K562 (cell line): ENCODE data around the gene ENDOD1. TPM values are rescaled to one million over a fixed set of nuclear protein-coding genes. Genes with fewer than 3 reads are reported as not detected.

Experiments used
- ATAC-seq: fragments of 200-7000 bp; cut with Tn5 transposase; 3 replicates; pipeline ENCODE4 v1.9.1; 2020; ENCODE audit warnings: moderate library complexity
- BruUV-seq: library from RNA; stranded (reverse); fragments of 400-500 nt; replicated peaks from 2 replicates; lab custom pipeline; 2021; lab: Mats Ljungman, UMichigan
- CTCF ChIA-PET: fragments of 300-600 bp; formaldehyde crosslinking; extraction: SDS; loops from one replicate; lab custom pipeline; 2021; ENCODE audit warnings: low intra/inter-chr PET ratio; lab: Yijun Ruan, JAX
- POLR2A ChIA-PET: fragments of 300-600, 350-650 bp; sonication (Branson Sonifier 250); formaldehyde crosslinking; extraction: SDS; loops from one replicate; lab custom pipeline; 2021; ENCODE audit warnings: antibody characterized with exemption, inconsistent platforms; lab: Yijun Ruan, JAX
- DNase-seq, 4 experiments: peaks; one replicate each; pipeline versions ENCODE4 v3.0.0 to v3.0.0-alpha.2; 2011 to 2018; ENCODE audit warnings: low spot score in 3 of 4, mixed read lengths in 3 of 4; ENCODE audit errors: extremely low read depth in 1 of 4
- FAIRE-seq: peaks from 2 replicates; lab custom pipeline; 2011; peaks lifted over from hg19 to GRCh38; lab: Jason Lieb, UNC
- H2AFZ ChIP-seq: 2 replicates; pipeline ENCODE4 v1.6.0; 2011; ENCODE audit warnings: low read depth, low read length, control low read depth, inconsistent platforms
- H3K27ac ChIP-seq: fragments of 200-600 bp; 3 replicates; pipeline ENCODE4 v1.8.0; 2011; ENCODE audit warnings: low read depth, mild to moderate bottlenecking, control low read depth, inconsistent platforms, low read length, moderate library complexity, mixed read lengths; ENCODE audit errors: extremely low read depth
- H3K27me3 ChIP-seq, 2 experiments: fragments of 300-600 bp in 1 of 2; 2 replicates in 1 of 2; 3 replicates in 1 of 2; pipeline versions ENCODE4 v1.6.0 to v1.8.0; 2011; ENCODE audit warnings: inconsistent platforms in 2 of 2, low read length in 2 of 2, mild to moderate bottlenecking in 1 of 2, mixed read lengths in 1 of 2, moderate library complexity in 1 of 2; ENCODE audit not compliant: control insufficient read depth in 2 of 2, insufficient read depth in 2 of 2
- H3K36me3 ChIP-seq: fragments of 300-600 bp; 3 replicates; pipeline ENCODE4 v1.8.0; 2011; ENCODE audit warnings: mild to moderate bottlenecking, low read length, inconsistent platforms; ENCODE audit not compliant: control insufficient read depth, insufficient read depth
- H3K4me1 ChIP-seq, 2 experiments: fragments of 200-600 bp in 1 of 2; replicated peaks in 1 of 2; 2 replicates in 1 of 2; 3 replicates in 1 of 2; pipeline versions ENCODE4 v1.5.1 to v1.8.0; 2011; ENCODE audit warnings: inconsistent platforms in 2 of 2, low read length in 2 of 2, mild to moderate bottlenecking in 1 of 2, mixed read lengths in 1 of 2, moderate library complexity in 1 of 2; ENCODE audit not compliant: control insufficient read depth in 2 of 2, insufficient read depth in 2 of 2
- H3K4me2 ChIP-seq: 2 replicates; pipeline ENCODE4 v1.6.1; 2011; ENCODE audit warnings: low read length, control low read depth, inconsistent platforms, mixed read lengths; ENCODE audit not compliant: insufficient read depth
- H3K4me3 ChIP-seq: fragments of 200-600 bp; sonication (generic), shearing (Covaris generic); 2 replicates; pipeline ENCODE4 v1.5.1; 2016; ENCODE audit warnings: control low read depth, inconsistent platforms
- H3K79me2 ChIP-seq: fragments of 200-600 bp; 3 replicates; pipeline ENCODE4 v1.8.0; 2011; ENCODE audit warnings: low read length, inconsistent platforms; ENCODE audit not compliant: control insufficient read depth, insufficient read depth
- H3K9ac ChIP-seq, 2 experiments: 2 replicates each; pipeline versions ENCODE4 v1.6.0 to v1.6.1; 2011; ENCODE audit warnings: low read depth in 2 of 2, low read length in 2 of 2, control low read depth in 1 of 2, inconsistent platforms in 1 of 2, mild to moderate bottlenecking in 1 of 2, mixed read lengths in 1 of 2; ENCODE audit not compliant: insufficient read depth in 1 of 2
- H3K9me1 ChIP-seq: one replicate; pipeline ENCODE4 v1.6.0; 2011; ENCODE audit warnings: inconsistent platforms, mild to moderate bottlenecking, low read length, moderate library complexity; ENCODE audit not compliant: control insufficient read depth, insufficient read depth
- H3K9me3 ChIP-seq: replicated peaks from 2 replicates; pipeline ENCODE4 v1.5.1; 2011; ENCODE audit warnings: low read depth, low read length, inconsistent platforms; ENCODE audit not compliant: control insufficient read depth, insufficient read depth
- H4K20me1 ChIP-seq: replicated peaks from 2 replicates; pipeline ENCODE4 v1.6.1; 2011; ENCODE audit warnings: low read length, inconsistent platforms, mixed read lengths; ENCODE audit not compliant: control insufficient read depth, insufficient read depth
- CTBP1 ChIP-seq: fragments of 450-650 bp; IDR thresholded peaks from 2 replicates; pipeline ENCODE4 v1.6.1; 2016; ENCODE audit warnings: borderline replicate concordance
- ESRRB ChIP-seq: fragments of 250-450 bp; sonication (Bioruptor Pico); IDR thresholded peaks from 2 replicates; pipeline ENCODE4 v1.5.0; 2020; ENCODE audit warnings: mild to moderate bottlenecking, moderate library complexity, borderline replicate concordance
- KLF13 ChIP-seq: fragments of 450-650 bp; IDR thresholded peaks from 2 replicates; pipeline ENCODE4 v1.6.1; 2016; ENCODE audit warnings: missing genetic modification characterization, low read depth, mild to moderate bottlenecking, missing compliant biosample characterization, moderate library complexity, borderline replicate concordance
- MEIS2 ChIP-seq: fragments of 450-650 bp; IDR thresholded peaks from 2 replicates; pipeline ENCODE4 v1.6.1; 2014; ENCODE audit warnings: mild to moderate bottlenecking; ENCODE audit not compliant: partially characterized antibody
- NBN ChIP-seq: fragments of 450-650 bp; IDR thresholded peaks from 2 replicates; pipeline ENCODE4 v1.6.1; 2016; ENCODE audit warnings: low read depth, mild to moderate bottlenecking
- POLR3G ChIP-seq: IDR thresholded peaks from 2 replicates; pipeline ENCODE4 v1.6.1; 2011; ENCODE audit not compliant: insufficient read length, insufficient replicate concordance; ENCODE audit errors: extremely low read depth
- PTTG1 ChIP-seq: fragments of 450-650 bp; IDR thresholded peaks from 2 replicates; pipeline ENCODE4 v1.6.1; 2016; ENCODE audit warnings: low read depth, mild to moderate bottlenecking, missing genetic modification characterization, missing compliant biosample characterization
- ZNF224 ChIP-seq: sonication (generic); formaldehyde crosslinking; IDR thresholded peaks from 2 replicates; pipeline ENCODE4 v1.8.0; 2022; ENCODE audit warnings: mild to moderate bottlenecking, missing genetic modification reagents
- ZNF324 ChIP-seq: fragments of 250-450 bp; sonication (Bioruptor Pico); IDR thresholded peaks from 2 replicates; pipeline ENCODE4 v1.4.0; 2020; ENCODE audit warnings: mild to moderate bottlenecking
- WGBS: fragments of 100-300 bp; shearing (Covaris generic); methylation state at CpG from one replicate; pipeline ENCODE4 v1.1.6; 2016; ENCODE audit warnings: low coverage, mixed read lengths; ENCODE audit not compliant: insufficient coverage; ENCODE audit errors: missing lambda C conversion rate; 5-methylcytosine and 5-hydroxymethylcytosine counted together
- in situ Hi-C: fragments of 300-500 bp; cut with MboI; formaldehyde crosslinking; loops from 4 replicates; pipeline ENCODE4 v1.15.0; 2018; ENCODE audit warnings: inconsistent platforms, mixed read lengths
- intact Hi-C: fragments of 100-400 bp; cut with micrococcal nuclease; formaldehyde crosslinking; loops from 2 replicates; pipeline ENCODE4 v1.14.2; 2022
- polyA plus RNA-seq, 8 experiments: library from polyadenylated mRNA; depleted of rRNA in 4 of 8; stranded (reverse) in 5 of 8; unstranded in 3 of 8; fragments of >200 nt; fragmentation: Nextera tagmentation in 2 of 8; fragmentation: Illumina TruSeq in 1 of 8; extraction: Ambion mirVana in 2 of 8; extraction: Trizol in 1 of 8; gene quantifications; 2 replicates each; pipeline versions ENCODE4 v1.2.1 to v1.2.3, GENCODE V29; 2011 to 2014; ENCODE audit warnings: inconsistent platforms in 1 of 8, missing spikeins in 1 of 8
- total RNA-seq, 7 experiments: library from RNA; depleted of rRNA in 6 of 7; stranded (reverse); fragments of >200 nt in 6 of 7; fragmentation: Illumina TruSeq in 2 of 7; extraction: Trizol in 2 of 7; gene quantifications; 2 replicates each; pipeline versions ENCODE4 v1.2.1 to v1.2.3, GENCODE V29; 2011 to 2021; ENCODE audit warnings: low replicate concordance in 1 of 7
- TF ChIP-seq, protein P1 (sequence below): fragments of 450-650 bp; IDR thresholded peaks from 2 replicates; pipeline ENCODE4 v1.6.1; 2018; ENCODE audit warnings: mild to moderate bottlenecking, low read depth; ENCODE audit not compliant: partially characterized antibody

ENDOD1 gene
- total and polyA plus RNA-seq, 9 of the 15 experiments (the other 6 are each of a cell fraction or from before 2014, with no cell fraction given): 4.2 to 11.8 (median 9.3) TPM

- no peak overlapping the region for H3K4me3 ChIP-seq
- intact Hi-C loops: no loop called here
- 35% methylated on average over 3 of the region's 3 CpGs for WGBS
- in situ Hi-C loops: no loop called here
- H3K36me3 ChIP-seq: peaks cover 3% of the 10 kb centered on the region; the same call in 2 of the 3 replicates
- no peak overlapping the region for H2AFZ ChIP-seq
- FAIRE-seq: no peak
- no TSS peak for BruUV-seq
- no peak for ATAC-seq
- no peaks in the 10 kb centered on the region for H3K9me1 ChIP-seq
- no peak overlapping the region for H3K27ac ChIP-seq
- no peak for DNase-seq
- peak overlapping the region; percentile 16; the same call in 1 of the 2 replicates for H3K4me2 ChIP-seq
- no peaks in the 10 kb centered on the region for H3K27me3 ChIP-seq
- no peak for TF ChIP-seq KLF13 (tag)
- peak; percentile 37; the same call in 1 of the 2 replicates for TF ChIP-seq CTBP1
- no peak for TF ChIP-seq PTTG1
- no peak for TF ChIP-seq POLR3G
- ChIA-PET CTCF (no interaction called here), POLR2A (interaction anchor here (0.9 to 1.1 kb wide), 2 partner anchors 11 to 45 kb away, joined by 3 to 4 read pairs; no protein-coding TSS in a partner anchor)
- H3K9ac ChIP-seq: no peak overlapping the region
- H3K4me1 ChIP-seq: peaks cover 20 to 42% of the 10 kb centered on the region in 2 experiments
- no peaks in the 10 kb centered on the region; the same call in 1 of the 2 replicates for H3K9me3 ChIP-seq
- H4K20me1 ChIP-seq: 0 out of 2 replicates have a peak, but pooled peaks cover 5% of the 10 kb centered on the region
- H3K79me2 ChIP-seq: peaks cover 3% of the 10 kb centered on the region; the same call in 1 of the 3 replicates
These were observed 22.4 kb downstream of the ENDOD1 start for GRCh38 chr11:95111923-95112540.

DNA sequence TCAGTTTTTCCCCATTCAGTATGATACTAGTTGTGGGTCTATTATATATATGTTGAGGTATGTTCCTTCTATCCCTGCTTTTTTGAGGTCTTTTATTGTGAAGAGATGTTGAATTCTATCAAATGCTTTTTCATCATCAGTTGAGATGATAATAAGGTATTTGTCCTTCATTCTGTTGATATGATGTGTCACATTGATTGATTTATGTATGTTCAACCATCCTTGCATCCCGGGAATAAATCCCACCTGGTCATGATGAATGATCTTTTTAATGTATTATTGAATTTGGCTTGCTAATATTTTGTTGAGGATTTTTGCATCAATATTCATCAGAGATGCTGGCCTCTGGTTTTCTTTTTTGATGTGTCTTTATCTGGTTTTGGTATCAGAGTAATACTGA, 26.0 kb downstream of the ENDOD1 start:
- ATAC-seq: no peak
- no peaks in the 10 kb centered on the region for H4K20me1 ChIP-seq
- no peak overlapping the region for H2AFZ ChIP-seq
- H3K9ac ChIP-seq: no peak overlapping the region
- H3K27me3 ChIP-seq: no peaks in the 10 kb centered on the region
- in situ Hi-C loops (no loop called here), intact Hi-C loops (no loop called here)
- BruUV-seq: no TSS peak
- ChIA-PET POLR2A (no interaction called here), CTCF (no interaction called here)
- H3K79me2 ChIP-seq: peaks cover 3% of the 10 kb centered on the region; the same call in 2 of the 3 replicates
- no peaks in the 10 kb centered on the region; the same call in none of the 2 replicates for H3K9me3 ChIP-seq
- no peak for FAIRE-seq
- DNase-seq: no peak
- H3K9me1 ChIP-seq: no peaks in the 10 kb centered on the region
- WGBS: 13% methylated on average over 1 of the region's 1 CpG
- H3K27ac ChIP-seq: no peak overlapping the region
- H3K4me3 ChIP-seq: no peak overlapping the region
- peaks cover 0 to 12% of the 10 kb centered on the region in 2 experiments; a peak in 2 of 5 replicates for H3K4me1 ChIP-seq
- H3K36me3 ChIP-seq: no peaks in the 10 kb centered on the region
- H3K4me2 ChIP-seq: no peak overlapping the region
- TF ChIP-seq, protein P1, sequence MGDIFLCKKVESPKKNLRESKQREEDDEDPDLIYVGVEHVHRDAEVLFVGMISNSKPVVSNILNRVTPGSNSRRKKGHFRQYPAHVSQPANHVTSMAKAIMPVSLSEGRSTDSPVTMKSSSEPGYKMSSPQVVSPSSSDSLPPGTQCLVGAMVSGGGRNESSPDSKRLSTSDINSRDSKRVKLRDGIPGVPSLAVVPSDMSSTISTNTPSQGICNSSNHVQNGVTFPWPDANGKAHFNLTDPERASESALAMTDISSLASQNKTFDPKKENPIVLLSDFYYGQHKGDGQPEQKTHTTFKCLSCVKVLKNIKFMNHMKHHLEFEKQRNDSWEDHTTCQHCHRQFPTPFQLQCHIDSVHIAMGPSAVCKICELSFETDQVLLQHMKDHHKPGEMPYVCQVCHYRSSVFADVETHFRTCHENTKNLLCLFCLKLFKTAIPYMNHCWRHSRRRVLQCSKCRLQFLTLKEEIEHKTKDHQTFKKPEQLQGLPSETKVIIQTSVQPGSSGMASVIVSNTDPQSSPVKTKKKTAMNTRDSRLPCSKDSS: no peak
- TF ChIP-seq ZNF224 (CRISPR knock-in tag) (no peak), MEIS2 (peak; percentile 73), ESRRB (CRISPR knock-in tag) (no peak), ZNF324 (peak; percentile 88), NBN (no peak)
